ENCODE data around the gene GABPA. TPM values are rescaled to one million over a fixed set of nuclear protein-coding genes. Genes with fewer than 3 reads are reported as not detected.

The GABPA gene
- total and polyA plus RNA-seq, 2 of the 13 experiments (the other 11 are each of a cell fraction or from before 2014, with no cell fraction given), result 7.4 to 13.2 TPM

DNA sequence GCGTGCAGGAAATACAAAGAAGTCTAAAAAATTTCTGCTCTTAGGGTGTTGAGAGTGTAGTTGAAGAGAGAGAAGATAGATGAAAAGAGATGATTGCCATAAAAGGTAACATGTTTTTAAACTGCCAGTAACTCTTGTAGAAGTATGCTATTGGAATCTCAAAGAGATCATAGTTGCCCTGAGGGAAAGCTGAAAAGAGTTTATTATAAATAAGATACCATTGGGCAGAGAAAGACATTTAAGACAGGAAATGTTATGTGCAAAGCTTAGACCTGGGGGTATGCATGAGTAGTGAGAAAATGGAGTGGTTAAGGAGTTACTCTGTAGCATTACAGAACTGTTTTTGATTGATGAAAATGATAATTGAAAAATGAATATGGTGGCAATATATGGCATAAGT, 17.6 kb downstream of the GABPA start:
- in situ Hi-C loops (cut with HindIII; ENCODE audit: extremely low pct_ligation_motif_present, low pct_unique_long_range_greater_than_20kb), result no loop called here
- Histone ChIP-seq H2AFZ (ENCODE audit: low read length) (no peak overlapping the region), H3K9ac (ENCODE audit: insufficient read depth, low read depth, low read length) (no peak overlapping the region), H3K9me3 (ENCODE audit: low read length) (no peaks in the 10 kb centered on the region), H3K4me3 (replicated peaks in 1 of 3; ENCODE audit: insufficient read depth in 1 of 3, low read depth in 2 of 3, low read length in 3 of 3) (no peak overlapping the region), H4K20me1 (ENCODE audit: insufficient read depth, low read length) (no peaks in the 10 kb centered on the region), H3K27me3 (ENCODE audit: control insufficient read depth in 1 of 2, insufficient read depth in 2 of 2, low read length in 2 of 2) (no peaks in the 10 kb centered on the region), H3K79me2 (ENCODE audit: insufficient read depth, low read length) (no peaks in the 10 kb centered on the region), H3K27ac (ENCODE audit: extremely low read length, insufficient read depth, low read length) (no peak overlapping the region), H3K4me2 (ENCODE audit: low read depth, low read length) (no peak overlapping the region), H3K36me3 (replicated peaks in 1 of 2; ENCODE audit: control insufficient read depth in 1 of 2, insufficient read depth in 2 of 2, low read length in 2 of 2) (peaks cover 2 to 48% of the 10 kb centered on the region in 2 experiments; a peak in 3 of 5 replicates), H3K4me1 (ENCODE audit: insufficient read depth, low read length) (no peaks in the 10 kb centered on the region)
- DNase-seq (ENCODE audit: low spot score), result no peak
- intact Hi-C loops (cut with micrococcal nuclease; ENCODE audit: unreplicated experiment), result no loop called here
- ATAC-seq, result no peak
- ChIA-PET CTCF (ENCODE audit: low intra/inter-chr PET ratio, low total read pairs) (no interaction called here), POLR2A (no interaction called here)
- no peak for FAIRE-seq
- TF ChIP-seq RNF2 (conservative IDR thresholded peaks at IDR 0.05; ENCODE audit: low read depth) (no peak), ZFP36L1 (CRISPR knock-in tag; IDR thresholded peaks at IDR 0.05) (no peak), SP2 (CRISPR knock-in tag; IDR thresholded peaks at IDR 0.05) (no peak), SETDB1 (CRISPR knock-in tag; IDR thresholded peaks at IDR 0.05; ENCODE audit: borderline replicate concordance) (no peak), HMG20B (CRISPR knock-in tag; conservative IDR thresholded peaks at IDR 0.05) (no peak), ZNF790 (CRISPR knock-in tag; IDR thresholded peaks at IDR 0.05; ENCODE audit: borderline replicate concordance) (no peak), MED1 (CRISPR knock-in tag; IDR thresholded peaks at IDR 0.05) (no peak), RBM22 (optimal IDR thresholded peaks at IDR 0.05; ENCODE audit: low read length) (no peak), KMT2A (CRISPR knock-in tag; IDR thresholded peaks at IDR 0.05) (no peak), ZNF333 (CRISPR knock-in tag; IDR thresholded peaks at IDR 0.05; ENCODE audit: borderline replicate concordance) (no peak), CBX2 (IDR thresholded peaks at IDR 0.05; ENCODE audit: low read depth, low read length) (no peak), CBX2 (CRISPR knock-in tag; IDR thresholded peaks at IDR 0.05; ENCODE audit: low read depth) (no peak), ZFP82 (CRISPR knock-in tag; IDR thresholded peaks at IDR 0.05; ENCODE audit: borderline replicate concordance) (no peak), TOPORS (CRISPR knock-in tag; IDR thresholded peaks at IDR 0.05) (no peak), ZNF260 (CRISPR knock-in tag; IDR thresholded peaks at IDR 0.05; ENCODE audit: borderline replicate concordance, low read depth) (no peak)
- TF ChIP-seq, protein P1, sequence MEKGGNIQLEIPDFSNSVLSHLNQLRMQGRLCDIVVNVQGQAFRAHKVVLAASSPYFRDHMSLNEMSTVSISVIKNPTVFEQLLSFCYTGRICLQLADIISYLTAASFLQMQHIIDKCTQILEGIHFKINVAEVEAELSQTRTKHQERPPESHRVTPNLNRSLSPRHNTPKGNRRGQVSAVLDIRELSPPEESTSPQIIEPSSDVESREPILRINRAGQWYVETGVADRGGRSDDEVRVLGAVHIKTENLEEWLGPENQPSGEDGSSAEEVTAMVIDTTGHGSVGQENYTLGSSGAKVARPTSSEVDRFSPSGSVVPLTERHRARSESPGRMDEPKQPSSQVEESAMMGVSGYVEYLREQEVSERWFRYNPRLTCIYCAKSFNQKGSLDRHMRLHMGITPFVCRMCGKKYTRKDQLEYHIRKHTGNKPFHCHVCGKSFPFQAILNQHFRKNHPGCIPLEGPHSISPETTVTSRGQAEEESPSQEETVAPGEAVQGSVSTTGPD (CRISPR knock-in tag; IDR thresholded peaks at IDR 0.05), result no peak
- TF ChIP-seq, protein P2, sequence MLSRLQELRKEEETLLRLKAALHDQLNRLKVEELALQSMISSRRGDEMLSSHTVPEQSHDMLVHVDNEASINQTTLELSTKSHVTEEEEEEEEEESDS (CRISPR knock-in tag; IDR thresholded peaks at IDR 0.05; ENCODE audit: borderline replicate concordance), result no peak
- WGBS (ENCODE audit: low lambda C conversion rate), result 100% methylated on average over 1 of the region's 1 CpG
- BruUV-seq (replicated peaks), result no TSS peak
